GM19099 (cell line): ENCODE measurements around the gene UNKL.

Experiments
- POLR2A ChIP-seq: IDR thresholded peaks from 3 replicates; pipeline ENCODE4 v1.6.1; 2011; ENCODE audit warnings: low read depth; ENCODE audit not compliant: insufficient read length; ENCODE audit errors: extremely low read depth

UNKL gene

GRCh38 chr16:1414532-1415260 lies at the start of gene UNKL:
TSS of gene UNKL (minus strand) at chr16:1414704. CDS start at chr16:1414691, 13 bp downstream.
- TF ChIP-seq POLR2A = peak; percentile 65

- no peak for TF ChIP-seq POLR2A
Observed at GRCh38 chr16:1461146-1461545, 46.6 kb upstream of the UNKL start.

GRCh38 chr16:1460602-1461138 lies 46.2 kb upstream of the UNKL start:
- TF ChIP-seq POLR2A = no peak

- no peak for TF ChIP-seq POLR2A
Observed at GRCh38 chr16:1459967-1460366, 45.5 kb upstream of the UNKL start.

- TF ChIP-seq POLR2A = no peak
Observed at GRCh38 chr16:1458977-1459341, 44.5 kb upstream of the UNKL start.

GRCh38 chr16:1458336-1458976 lies 44.0 kb upstream of the UNKL start:
- TF ChIP-seq POLR2A = no peak

- TF ChIP-seq POLR2A = no peak
Observed at GRCh38 chr16:1457489-1458245, 43.2 kb upstream of the UNKL start.

- TF ChIP-seq POLR2A = no peak
Observed at GRCh38 chr16:1456951-1457350, 42.4 kb upstream of the UNKL start.

- no peak for TF ChIP-seq POLR2A
Observed at GRCh38 chr16:1455190-1456171, 41.0 kb upstream of the UNKL start.

- TF ChIP-seq POLR2A = no peak
Observed at GRCh38 chr16:1454561-1454960, 40.1 kb upstream of the UNKL start.

- no peak for TF ChIP-seq POLR2A
Observed at GRCh38 chr16:1453316-1453715, 38.8 kb upstream of the UNKL start.

- TF ChIP-seq POLR2A = no peak
Observed at GRCh38 chr16:1452530-1452929, 38.0 kb upstream of the UNKL start.

- no peak for TF ChIP-seq POLR2A
Observed at GRCh38 chr16:1451702-1452392, 37.3 kb upstream of the UNKL start.

- TF ChIP-seq POLR2A = no peak
Observed at GRCh38 chr16:1450841-1451240, 36.3 kb upstream of the UNKL start.
